ENCODE measurements around the gene SIK3.

SIK3 gene

DNA sequence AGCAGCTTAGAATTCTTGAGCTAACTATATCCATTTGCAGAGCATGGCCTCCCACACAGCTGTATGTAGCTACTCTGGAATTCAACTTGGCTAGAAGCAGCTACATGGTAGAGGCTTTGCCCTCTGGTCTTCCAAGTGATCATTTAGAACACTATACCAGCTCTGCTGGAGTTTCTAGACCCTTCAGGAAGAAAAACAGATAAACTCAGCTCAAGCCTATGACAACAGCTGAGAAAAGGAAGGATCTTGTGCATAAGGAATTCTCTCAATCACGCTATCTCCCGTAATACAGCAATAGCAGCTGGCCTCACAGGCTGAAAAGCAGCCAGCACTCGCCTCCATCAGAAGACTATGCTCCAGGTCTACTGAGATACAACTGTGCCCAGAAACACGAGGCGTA lies 210.2 kb downstream of the SIK3 start:
- Histone ChIP-seq H3K27me3 (ENCODE audit: insufficient read depth, poor library complexity, severe bottlenecking) (no peaks in the 10 kb centered on the region), H3K4me3 (replicated peaks; ENCODE audit: insufficient read depth, low read length) (no peak overlapping the region), H3K27ac (replicated peaks) (no peak overlapping the region)
- TF ChIP-seq POLR2AphosphoS5 (IDR thresholded peaks at IDR 0.05; ENCODE audit: low read depth) (no peak), SPI1 (IDR thresholded peaks at IDR 0.05; ENCODE audit: borderline replicate concordance, low read depth) (no peak), GABPA (IDR thresholded peaks at IDR 0.05; ENCODE audit: low read depth) (no peak), CTCF (IDR thresholded peaks at IDR 0.05; ENCODE audit: insufficient read depth, low read length) (no peak)
- TF ChIP-seq, protein P1, sequence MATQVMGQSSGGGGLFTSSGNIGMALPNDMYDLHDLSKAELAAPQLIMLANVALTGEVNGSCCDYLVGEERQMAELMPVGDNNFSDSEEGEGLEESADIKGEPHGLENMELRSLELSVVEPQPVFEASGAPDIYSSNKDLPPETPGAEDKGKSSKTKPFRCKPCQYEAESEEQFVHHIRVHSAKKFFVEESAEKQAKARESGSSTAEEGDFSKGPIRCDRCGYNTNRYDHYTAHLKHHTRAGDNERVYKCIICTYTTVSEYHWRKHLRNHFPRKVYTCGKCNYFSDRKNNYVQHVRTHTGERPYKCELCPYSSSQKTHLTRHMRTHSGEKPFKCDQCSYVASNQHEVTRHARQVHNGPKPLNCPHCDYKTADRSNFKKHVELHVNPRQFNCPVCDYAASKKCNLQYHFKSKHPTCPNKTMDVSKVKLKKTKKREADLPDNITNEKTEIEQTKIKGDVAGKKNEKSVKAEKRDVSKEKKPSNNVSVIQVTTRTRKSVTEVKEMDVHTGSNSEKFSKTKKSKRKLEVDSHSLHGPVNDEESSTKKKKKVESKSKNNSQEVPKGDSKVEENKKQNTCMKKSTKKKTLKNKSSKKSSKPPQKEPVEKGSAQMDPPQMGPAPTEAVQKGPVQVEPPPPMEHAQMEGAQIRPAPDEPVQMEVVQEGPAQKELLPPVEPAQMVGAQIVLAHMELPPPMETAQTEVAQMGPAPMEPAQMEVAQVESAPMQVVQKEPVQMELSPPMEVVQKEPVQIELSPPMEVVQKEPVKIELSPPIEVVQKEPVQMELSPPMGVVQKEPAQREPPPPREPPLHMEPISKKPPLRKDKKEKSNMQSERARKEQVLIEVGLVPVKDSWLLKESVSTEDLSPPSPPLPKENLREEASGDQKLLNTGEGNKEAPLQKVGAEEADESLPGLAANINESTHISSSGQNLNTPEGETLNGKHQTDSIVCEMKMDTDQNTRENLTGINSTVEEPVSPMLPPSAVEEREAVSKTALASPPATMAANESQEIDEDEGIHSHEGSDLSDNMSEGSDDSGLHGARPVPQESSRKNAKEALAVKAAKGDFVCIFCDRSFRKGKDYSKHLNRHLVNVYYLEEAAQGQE (IDR thresholded peaks at IDR 0.05; ENCODE audit: insufficient replicate concordance, low read depth), result no peak
- no peak for DNase-seq (ENCODE audit: low read depth in 1 of 2, low spot score in 1 of 2)

DNA sequence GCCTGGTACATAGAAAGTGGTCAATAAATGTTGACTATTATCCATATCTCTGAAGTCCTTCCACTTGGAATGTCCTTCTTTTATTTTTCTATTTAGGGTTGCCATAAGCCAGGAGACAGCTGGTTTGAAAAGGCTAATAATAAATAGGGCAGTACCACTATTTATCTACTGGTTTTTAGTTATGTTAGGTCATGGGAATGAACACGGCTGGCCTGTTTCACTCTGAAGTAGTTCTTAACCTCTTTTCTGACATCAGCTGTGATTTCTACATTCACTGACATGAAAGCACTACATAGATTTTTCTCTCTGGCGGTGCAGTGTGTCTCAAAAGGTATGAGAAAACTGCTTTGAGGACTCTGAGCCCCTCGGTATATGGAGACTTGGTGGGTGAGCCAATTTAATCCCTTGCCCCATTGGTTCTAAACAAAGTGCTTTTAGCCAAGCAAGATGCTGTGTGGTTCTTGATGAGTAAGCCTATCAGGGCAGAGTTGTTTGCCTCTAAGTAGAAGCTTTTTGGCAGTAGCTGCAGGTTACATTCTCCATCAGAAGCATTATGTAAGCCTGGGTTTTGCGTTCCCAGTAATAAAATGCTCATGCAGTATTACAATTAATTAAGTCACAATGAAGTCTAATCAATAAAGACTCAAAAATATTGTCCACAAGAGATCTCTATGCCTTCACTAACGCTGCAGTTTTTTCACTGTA lies 212.1 kb downstream of the SIK3 start:
- DNase-seq (ENCODE audit: low read depth in 1 of 2, low spot score in 1 of 2), result no peak
- TF ChIP-seq CTCF (IDR thresholded peaks at IDR 0.05; ENCODE audit: insufficient read depth, low read length) (no peak), SPI1 (IDR thresholded peaks at IDR 0.05; ENCODE audit: borderline replicate concordance, low read depth) (no peak), GABPA (IDR thresholded peaks at IDR 0.05; ENCODE audit: low read depth) (no peak), POLR2AphosphoS5 (IDR thresholded peaks at IDR 0.05; ENCODE audit: low read depth) (no peak)
- TF ChIP-seq, protein P1 (IDR thresholded peaks at IDR 0.05; ENCODE audit: insufficient replicate concordance, low read depth), result no peak

GRCh38 chr11:116882386-116882785 lies 215.8 kb downstream of the SIK3 start:
- no peak overlapping the region for H3K4me3 ChIP-seq (replicated peaks; ENCODE audit: insufficient read depth, low read length)
- no peaks in the 10 kb centered on the region for H3K27me3 ChIP-seq (ENCODE audit: insufficient read depth, poor library complexity, severe bottlenecking)
- no peak for TF ChIP-seq GABPA (IDR thresholded peaks at IDR 0.05; ENCODE audit: low read depth)
- TF ChIP-seq, protein P1 (IDR thresholded peaks at IDR 0.05; ENCODE audit: insufficient replicate concordance, low read depth), result no peak
- TF ChIP-seq CTCF (IDR thresholded peaks at IDR 0.05; ENCODE audit: insufficient read depth, low read length), result no peak
- TF ChIP-seq SPI1 (IDR thresholded peaks at IDR 0.05; ENCODE audit: borderline replicate concordance, low read depth), result no peak
- no peak for TF ChIP-seq POLR2AphosphoS5 (IDR thresholded peaks at IDR 0.05; ENCODE audit: low read depth)
- DNase-seq (ENCODE audit: low read depth in 1 of 2, low spot score in 1 of 2), result peak in 1 of 2 experiments; percentile 21
- no peak overlapping the region for H3K27ac ChIP-seq (replicated peaks)

More for the DNA sequence above, 212.1 kb downstream of the SIK3 start:
- Histone ChIP-seq H3K27me3 (ENCODE audit: insufficient read depth, poor library complexity, severe bottlenecking) (no peaks in the 10 kb centered on the region), H3K27ac (replicated peaks) (no peak overlapping the region), H3K4me3 (replicated peaks; ENCODE audit: insufficient read depth, low read length) (no peak overlapping the region)

All from HL-60 (cell line).